Metanephros (tissue), 1 donor: ENCODE measurements around the gene HMGCLL1. TPM values are rescaled to one million over a fixed set of nuclear protein-coding genes. Genes with fewer than 3 reads are reported as not detected.

Experiments used
- total RNA-seq: library from RNA; depleted of rRNA; stranded (reverse); fragments of >200 nt; gene quantifications from one replicate; pipeline ENCODE4 v1.2.3, GENCODE V29; 2014

The HMGCLL1 gene
- total RNA-seq: 6.7 TPM

GRCh38 chr6:55578537-55579363, at the start of gene HMGCLL1:
HMGCLL1 (minus strand) TSS chr6:55579192; CDS start chr6:55579055, 137 bp downstream.

